Activated naive CD8-positive, alpha-beta T cell treated with anti-CD3 and anti-CD28 coated beads, Interleukin-2, amount 50 U/mL, for 24 hours (primary cell): Measurements from ENCODE around the gene NT5DC1.

Experiments used
- ATAC-seq: fragments of 150-1000 bp; cut with Tn5 transposase; one replicate; pipeline ENCODE4 v1.10.0; 2021
- DNase-seq: peaks from one replicate; pipeline ENCODE4 v3.0.0; 2021
- H3K27ac Mint-ChIP-seq: one replicate; pipeline ENCODE4 v1.8.0; 2021; ENCODE audit warnings: mild to moderate bottlenecking, mixed read lengths
- H3K27me3 Mint-ChIP-seq: one replicate; pipeline ENCODE4 v1.8.0; 2021; ENCODE audit warnings: mixed read lengths
- H3K36me3 Mint-ChIP-seq: one replicate; pipeline ENCODE4 v1.8.0; 2021; ENCODE audit warnings: low read depth, mixed read lengths
- H3K4me1 Mint-ChIP-seq: one replicate; pipeline ENCODE4 v1.8.0; 2021; ENCODE audit warnings: mixed read lengths
- H3K4me3 Mint-ChIP-seq: one replicate; pipeline ENCODE4 v1.8.0; 2021; ENCODE audit warnings: mild to moderate bottlenecking, moderate library complexity, mixed read lengths
- H3K9me3 Mint-ChIP-seq: one replicate; pipeline ENCODE4 v1.8.0; 2021; ENCODE audit warnings: mixed read lengths

NT5DC1 gene

DNA sequence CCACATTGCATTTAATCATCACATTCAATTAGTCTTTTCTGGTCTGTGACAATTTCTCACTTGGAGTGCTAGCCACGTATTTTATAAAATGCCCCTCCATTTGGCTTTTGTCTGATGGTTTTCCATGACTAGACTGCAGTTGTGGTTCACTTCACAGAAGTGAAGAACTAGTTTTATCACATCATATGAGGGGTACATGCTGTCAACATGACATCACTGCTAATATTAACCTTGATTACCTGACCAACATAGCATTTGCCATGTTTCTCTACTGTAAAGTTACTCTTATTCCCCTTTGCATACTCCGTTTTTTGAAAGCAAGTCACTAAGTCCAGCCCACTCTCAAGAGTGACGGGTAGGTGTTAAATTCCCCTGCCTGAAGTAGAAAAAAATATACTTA is 73.3 kb downstream of the NT5DC1 start:
- no peaks in the 10 kb centered on the region for H3K27me3 Mint-ChIP-seq
- H3K4me1 Mint-ChIP-seq = no peaks in the 10 kb centered on the region
- H3K27ac Mint-ChIP-seq = no peak overlapping the region
- peaks cover 16% of the 10 kb centered on the region for H3K9me3 Mint-ChIP-seq
- H3K4me3 Mint-ChIP-seq = no peak overlapping the region
- no peak for ATAC-seq
- peaks cover 34% of the 10 kb centered on the region for H3K36me3 Mint-ChIP-seq
- DNase-seq = no peak

DNA sequence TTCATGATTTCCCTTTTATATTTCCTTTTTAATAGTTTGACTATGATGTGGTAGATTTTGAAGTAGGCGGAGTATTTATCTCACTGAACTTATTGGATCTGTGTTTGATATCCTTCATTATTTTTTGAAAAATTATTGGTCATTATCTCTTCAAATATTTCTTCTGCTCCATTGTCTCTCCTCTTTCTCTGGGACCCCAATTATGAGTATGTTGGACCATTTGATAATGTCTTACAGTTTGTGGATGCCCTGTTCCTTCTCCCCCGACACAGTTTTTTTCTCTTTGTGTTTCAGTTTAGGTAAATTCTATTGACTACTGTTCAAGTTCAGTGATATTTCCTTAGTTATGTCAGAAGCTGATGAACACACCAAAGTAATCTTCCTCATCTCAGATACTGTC is 74.7 kb downstream of the NT5DC1 start:
- Mint-ChIP-seq H3K9me3 (peaks cover 16% of the 10 kb centered on the region), H3K4me1 (no peaks in the 10 kb centered on the region), H3K27me3 (no peaks in the 10 kb centered on the region), H3K27ac (no peak overlapping the region), H3K4me3 (no peak overlapping the region), H3K36me3 (peaks cover 31% of the 10 kb centered on the region)
- no peak for ATAC-seq
- no peak for DNase-seq

DNA sequence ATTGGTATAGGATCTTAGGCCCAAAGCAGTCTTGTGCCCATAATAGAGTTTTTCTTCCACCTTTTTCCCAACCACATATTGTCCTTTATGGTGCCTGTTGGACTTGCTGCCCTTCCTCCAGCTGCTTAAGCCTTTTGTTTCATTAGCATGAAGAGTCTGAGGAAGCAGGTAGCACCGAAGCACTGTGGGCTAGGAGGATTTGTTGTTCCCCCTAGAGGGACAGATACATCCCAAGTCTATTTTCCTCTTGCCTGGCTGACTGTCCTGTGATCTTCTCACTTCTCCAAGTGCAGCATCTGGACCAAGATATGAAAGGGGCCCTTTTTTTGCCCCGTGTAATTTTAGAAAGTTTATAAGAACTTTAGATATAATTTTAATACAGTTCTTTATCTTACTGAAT is 75.9 kb downstream of the NT5DC1 start:
- DNase-seq (no peak), ATAC-seq (no peak)
- Mint-ChIP-seq H3K9me3 (peaks cover 16% of the 10 kb centered on the region), H3K4me3 (no peak overlapping the region), H3K36me3 (peaks cover 29% of the 10 kb centered on the region), H3K27ac (no peak overlapping the region), H3K4me1 (no peaks in the 10 kb centered on the region), H3K27me3 (no peaks in the 10 kb centered on the region)

DNA sequence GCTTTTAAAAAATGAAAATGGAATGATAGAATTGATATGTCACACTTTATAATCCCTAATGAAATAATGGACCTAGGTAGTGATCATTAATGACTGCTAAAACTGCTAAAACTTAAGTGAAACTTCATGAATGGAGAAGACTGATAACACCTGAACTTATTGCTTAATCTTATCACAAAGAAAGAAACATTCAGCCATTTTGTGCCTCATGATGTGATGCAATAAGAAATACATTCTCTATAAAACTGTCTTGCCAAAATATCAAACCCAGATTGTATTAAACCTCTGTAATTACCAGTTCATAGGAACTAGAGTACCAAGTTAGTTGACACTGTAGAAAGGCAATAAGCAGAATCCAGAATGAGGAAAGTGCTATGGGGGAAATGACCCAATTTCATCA is 79.7 kb downstream of the NT5DC1 start:
- ATAC-seq = no peak
- no peak for DNase-seq
- H3K4me1 Mint-ChIP-seq = peaks cover 2% of the 10 kb centered on the region
- peaks cover 23% of the 10 kb centered on the region for H3K36me3 Mint-ChIP-seq
- H3K27ac Mint-ChIP-seq = no peak overlapping the region
- peaks cover 11% of the 10 kb centered on the region for H3K9me3 Mint-ChIP-seq
- H3K27me3 Mint-ChIP-seq = no peaks in the 10 kb centered on the region
- H3K4me3 Mint-ChIP-seq = no peak overlapping the region

DNA sequence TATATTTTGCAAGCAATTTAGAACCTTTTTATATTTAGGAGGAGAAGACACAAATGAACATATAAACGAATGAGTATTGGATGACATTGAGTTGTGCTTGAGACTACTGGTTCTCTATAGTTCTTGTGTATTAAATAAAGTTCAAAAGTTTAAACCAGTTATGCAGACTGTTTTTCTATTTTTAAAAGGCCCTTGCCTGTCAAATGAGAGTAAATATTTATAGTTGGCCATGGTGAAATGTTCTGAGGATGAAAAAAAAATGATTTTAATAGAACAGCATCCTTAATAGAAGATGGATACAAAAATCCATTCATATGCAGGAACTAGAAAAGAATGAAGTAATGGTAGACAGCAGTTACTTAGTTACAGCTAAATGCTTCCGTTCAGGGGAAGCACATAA is 88.8 kb downstream of the NT5DC1 start:
- H3K4me3 Mint-ChIP-seq = no peak overlapping the region
- no peak for DNase-seq
- peaks cover 3% of the 10 kb centered on the region for H3K9me3 Mint-ChIP-seq
- H3K36me3 Mint-ChIP-seq = peaks cover 12% of the 10 kb centered on the region
- H3K4me1 Mint-ChIP-seq = no peaks in the 10 kb centered on the region
- no peak for ATAC-seq
- no peak overlapping the region for H3K27ac Mint-ChIP-seq
- H3K27me3 Mint-ChIP-seq = no peaks in the 10 kb centered on the region

DNA sequence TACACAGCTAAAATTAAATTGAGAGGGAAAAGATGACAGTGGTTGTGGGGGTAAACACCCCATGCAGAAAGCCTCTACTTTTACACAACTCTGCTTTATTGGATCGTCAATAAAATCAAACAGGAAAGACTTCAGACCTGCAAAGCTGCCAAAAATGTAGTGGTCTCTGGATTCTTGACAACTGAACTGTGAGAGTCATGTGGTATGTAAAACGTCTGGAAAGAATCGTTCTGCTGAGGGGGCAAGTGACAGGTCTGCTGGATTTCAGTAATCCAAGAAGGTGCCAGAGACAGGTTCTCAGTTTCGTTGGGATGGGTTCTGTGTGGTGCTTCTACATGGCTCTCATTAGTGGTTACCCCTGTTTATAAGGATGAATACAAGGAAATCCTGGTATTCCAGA is 89.9 kb downstream of the NT5DC1 start:
- Mint-ChIP-seq H3K27me3 (no peaks in the 10 kb centered on the region), H3K4me3 (no peak overlapping the region), H3K27ac (no peak overlapping the region), H3K9me3 (no peaks in the 10 kb centered on the region), H3K4me1 (peaks cover 1% of the 10 kb centered on the region), H3K36me3 (peaks cover 12% of the 10 kb centered on the region)
- DNase-seq = no peak
- ATAC-seq = no peak

DNA sequence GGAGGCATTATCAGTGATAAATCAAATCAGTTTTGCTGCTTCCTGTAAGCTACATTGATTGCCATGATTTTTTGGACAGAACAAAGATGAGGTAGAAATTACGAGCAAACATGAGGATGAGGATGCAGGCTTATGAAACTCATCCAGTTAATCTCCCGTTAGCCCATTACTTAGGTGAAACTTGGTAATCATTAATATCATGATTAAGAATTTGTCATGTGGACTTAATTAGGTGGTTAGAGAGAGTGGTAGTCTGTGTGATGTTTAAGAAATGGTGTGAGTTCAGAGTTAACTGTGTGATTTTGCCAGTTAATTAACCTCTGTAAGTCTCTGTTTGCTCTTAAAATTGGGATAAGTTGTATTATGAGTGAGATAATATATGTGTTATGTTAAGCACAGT is 91.2 kb downstream of the NT5DC1 start:
- Mint-ChIP-seq H3K27me3 (no peaks in the 10 kb centered on the region), H3K36me3 (peaks cover 10% of the 10 kb centered on the region), H3K4me1 (peaks cover 6% of the 10 kb centered on the region), H3K9me3 (no peaks in the 10 kb centered on the region), H3K4me3 (no peak overlapping the region), H3K27ac (no peak overlapping the region)
- ATAC-seq (no peak), DNase-seq (no peak)

DNA sequence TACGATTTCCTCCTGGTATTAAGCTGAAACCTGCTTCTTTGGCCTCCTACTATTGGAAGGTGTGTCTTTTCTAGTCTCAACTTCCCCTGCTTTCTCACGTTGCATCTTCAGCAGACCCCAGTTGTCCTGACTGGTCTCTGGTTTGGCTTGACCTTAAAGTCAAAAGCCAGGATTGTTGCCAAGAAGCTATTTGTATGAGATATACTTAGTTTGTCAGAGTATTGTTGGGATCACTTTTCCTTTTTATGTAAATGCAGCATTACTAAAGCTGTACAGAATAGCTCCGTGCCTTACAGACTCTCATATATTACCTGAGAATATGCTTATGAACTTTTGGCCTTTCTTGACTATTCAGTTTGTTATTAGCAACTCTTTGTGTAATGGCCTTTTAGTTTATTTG is 92.1 kb downstream of the NT5DC1 start:
- no peak overlapping the region for H3K27ac Mint-ChIP-seq
- H3K27me3 Mint-ChIP-seq = no peaks in the 10 kb centered on the region
- no peaks in the 10 kb centered on the region for H3K9me3 Mint-ChIP-seq
- H3K4me3 Mint-ChIP-seq = no peak overlapping the region
- no peak for ATAC-seq
- peaks cover 11% of the 10 kb centered on the region for H3K36me3 Mint-ChIP-seq
- no peak for DNase-seq
- H3K4me1 Mint-ChIP-seq = peaks cover 6% of the 10 kb centered on the region

DNA sequence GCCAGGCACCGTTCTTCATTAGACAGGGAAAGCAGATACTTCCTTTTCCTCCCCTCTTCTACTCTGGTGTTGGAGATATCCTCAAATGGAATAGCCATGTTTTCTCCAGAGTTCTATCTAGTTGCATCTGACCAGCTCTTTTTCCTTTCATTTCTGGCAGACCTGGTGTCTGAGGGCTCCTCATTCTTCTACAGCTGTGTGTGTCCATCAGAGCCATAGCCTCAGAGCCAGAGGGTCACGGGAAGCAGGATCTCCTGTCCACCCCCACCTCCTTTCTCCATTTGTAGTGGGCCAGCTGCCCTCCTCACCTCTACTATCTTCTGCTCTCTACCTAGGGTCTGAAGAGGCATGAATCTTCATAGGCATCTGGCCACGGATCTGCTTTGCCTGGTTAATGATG is 96.2 kb downstream of the NT5DC1 start:
- no peak overlapping the region for H3K27ac Mint-ChIP-seq
- peaks cover 8% of the 10 kb centered on the region for H3K4me1 Mint-ChIP-seq
- peaks cover 10% of the 10 kb centered on the region for H3K36me3 Mint-ChIP-seq
- ATAC-seq (no peak), DNase-seq (no peak)
- H3K4me3 Mint-ChIP-seq = no peak overlapping the region
- no peaks in the 10 kb centered on the region for H3K9me3 Mint-ChIP-seq
- no peaks in the 10 kb centered on the region for H3K27me3 Mint-ChIP-seq

DNA sequence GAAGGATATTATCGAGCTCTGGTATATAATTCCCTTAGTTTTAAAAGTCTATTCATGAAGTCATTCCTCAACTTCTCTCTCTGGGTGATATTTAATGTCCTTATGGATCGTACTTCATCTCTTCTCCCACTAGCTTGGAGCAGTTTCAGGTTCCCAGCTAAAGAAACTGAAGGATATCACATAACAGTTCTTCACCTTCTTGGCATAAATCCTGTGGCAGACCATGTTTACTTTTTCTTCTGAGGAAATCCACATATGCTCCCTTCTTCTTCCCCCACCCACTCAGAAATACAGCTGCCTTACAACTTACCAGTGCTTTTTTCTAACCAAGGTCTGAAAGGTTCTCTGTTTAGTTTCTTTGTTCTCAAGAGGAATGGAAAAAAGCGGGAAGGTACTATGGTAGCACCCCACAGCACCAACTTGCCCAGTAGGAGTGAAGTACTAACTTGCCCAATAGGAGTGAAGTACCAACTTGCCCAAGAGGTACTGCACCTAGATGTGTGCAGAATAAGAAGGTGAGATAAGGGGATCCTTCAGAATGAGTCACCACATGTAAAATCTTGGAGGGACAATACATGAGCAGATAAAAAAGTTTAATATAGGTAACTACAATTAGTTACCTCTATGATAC is 100.1 kb downstream of the NT5DC1 start:
- ATAC-seq (no peak), DNase-seq (no peak)
- Mint-ChIP-seq H3K9me3 (no peaks in the 10 kb centered on the region), H3K4me1 (peaks cover 5% of the 10 kb centered on the region), H3K4me3 (no peak overlapping the region), H3K36me3 (peaks cover 9% of the 10 kb centered on the region), H3K27ac (no peak overlapping the region), H3K27me3 (no peaks in the 10 kb centered on the region)

DNA sequence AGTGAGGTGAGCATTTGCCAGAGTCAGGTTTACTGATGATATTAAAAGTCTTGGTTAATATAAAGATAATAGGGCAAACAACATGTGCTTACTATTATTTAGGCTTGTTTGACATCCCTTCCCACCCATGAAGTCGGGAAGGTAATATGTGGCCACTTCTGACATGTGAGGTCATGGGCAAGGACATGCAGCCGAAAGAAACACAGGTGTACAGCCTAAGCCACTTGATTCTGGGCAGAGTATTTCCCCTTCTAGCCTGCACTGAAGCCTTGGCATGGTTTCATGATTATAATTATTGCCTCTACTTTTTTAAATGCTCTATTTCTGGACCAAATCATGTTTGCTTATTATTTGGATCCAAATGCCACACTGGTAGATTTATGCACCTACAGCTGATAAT is 100.9 kb downstream of the NT5DC1 start:
- Mint-ChIP-seq H3K4me1 (peaks cover 2% of the 10 kb centered on the region), H3K27me3 (no peaks in the 10 kb centered on the region), H3K4me3 (no peak overlapping the region)

DNA sequence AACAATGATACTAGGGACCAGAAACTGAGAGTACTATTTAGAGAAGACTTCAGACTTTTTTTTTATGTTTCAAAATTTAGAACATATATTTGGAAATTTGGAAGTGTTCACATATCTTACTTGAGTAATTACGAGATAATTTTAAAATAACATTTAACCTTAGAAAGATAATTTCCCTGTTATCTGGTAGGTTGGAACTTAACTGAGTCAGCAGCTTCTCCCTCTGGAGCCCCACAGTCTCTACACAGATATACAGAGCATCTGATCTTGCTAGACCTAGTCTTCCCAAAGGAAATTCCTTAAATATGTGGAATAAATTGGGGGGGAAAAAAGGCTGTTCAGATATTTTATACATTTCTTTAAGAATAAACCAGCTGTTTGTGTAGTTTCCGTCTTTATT is 104.6 kb downstream of the NT5DC1 start:
- DNase-seq (no peak), ATAC-seq (no peak)
- Mint-ChIP-seq H3K9me3 (no peaks in the 10 kb centered on the region), H3K36me3 (peaks cover 2% of the 10 kb centered on the region), H3K4me3 (no peak overlapping the region), H3K27ac (no peak overlapping the region), H3K4me1 (no peaks in the 10 kb centered on the region), H3K27me3 (no peaks in the 10 kb centered on the region)

More for the DNA sequence above, 100.9 kb downstream of the NT5DC1 start:
- peaks cover 7% of the 10 kb centered on the region for H3K36me3 Mint-ChIP-seq
- no peak for ATAC-seq
- H3K9me3 Mint-ChIP-seq = no peaks in the 10 kb centered on the region
- H3K27ac Mint-ChIP-seq = no peak overlapping the region
- no peak for DNase-seq

DNA sequence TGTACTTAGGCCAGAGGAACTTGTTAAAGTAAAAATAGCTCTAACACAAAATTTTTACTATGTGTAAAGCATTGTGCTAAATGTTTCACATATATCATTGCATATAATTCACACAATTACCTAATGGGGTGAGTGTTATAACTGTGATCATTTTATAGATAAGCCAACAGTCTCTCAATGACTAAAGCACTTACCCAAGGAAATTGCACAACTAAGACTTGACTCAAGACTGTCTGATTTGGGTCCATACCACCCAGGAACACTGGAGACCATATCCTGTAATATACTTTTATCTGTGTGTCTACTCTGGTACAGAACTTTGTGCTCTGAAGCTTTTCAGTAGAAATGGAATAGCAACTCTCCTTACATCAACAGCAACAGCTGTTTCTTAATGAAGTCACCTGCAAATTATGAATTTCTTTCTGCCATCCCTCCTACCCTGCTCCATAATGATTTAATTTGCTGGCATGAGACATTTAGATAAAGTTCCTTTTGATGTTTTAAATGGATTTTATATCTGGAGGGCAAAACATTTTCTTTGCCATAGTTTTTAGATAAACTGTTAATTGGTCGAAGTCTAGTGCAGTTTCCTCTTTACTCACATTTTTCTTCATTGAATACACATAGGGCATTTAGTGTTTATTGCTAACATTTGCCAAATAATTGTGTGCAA is 105.7 kb downstream of the NT5DC1 start:
- Mint-ChIP-seq H3K9me3 (no peaks in the 10 kb centered on the region), H3K27ac (no peak overlapping the region), H3K36me3 (peaks cover 2% of the 10 kb centered on the region), H3K4me1 (no peaks in the 10 kb centered on the region), H3K27me3 (no peaks in the 10 kb centered on the region), H3K4me3 (no peak overlapping the region)
- ATAC-seq = no peak
- DNase-seq = no peak

DNA sequence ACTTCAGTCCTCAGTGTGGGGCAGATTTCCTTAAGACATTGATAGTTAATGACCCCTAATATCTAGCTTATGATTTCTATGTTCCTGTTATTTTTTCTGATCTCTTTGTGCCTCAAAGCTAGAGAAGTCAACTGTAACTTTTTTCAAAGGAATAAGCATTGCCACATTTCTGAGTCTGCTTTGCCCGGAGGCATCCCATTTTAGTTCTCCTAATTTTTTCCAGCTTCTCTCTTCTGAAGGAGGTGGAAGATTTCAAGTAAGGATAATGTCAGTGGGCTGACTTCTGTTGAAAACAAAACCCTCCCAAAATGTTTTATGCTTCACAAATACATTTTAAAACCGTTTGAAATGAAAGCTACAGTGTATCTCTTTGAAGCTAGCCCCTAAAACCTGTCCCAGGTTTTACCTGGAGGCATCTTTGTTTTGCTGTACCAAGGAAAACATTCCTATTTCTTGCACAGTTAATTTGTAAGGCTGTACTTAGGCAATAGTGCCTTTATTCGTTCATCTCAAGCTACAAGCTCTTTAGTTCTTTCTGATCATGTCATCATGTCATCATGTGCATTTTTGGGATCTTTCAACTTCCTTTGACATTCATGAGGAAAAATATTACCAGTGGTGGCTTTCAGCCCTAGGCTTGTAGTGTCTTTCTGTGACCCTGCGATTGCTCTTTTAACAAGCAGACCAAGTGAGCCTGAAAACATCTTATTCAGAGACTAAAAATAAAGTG is 107.6 kb downstream of the NT5DC1 start:
- no peak overlapping the region for H3K4me3 Mint-ChIP-seq
- no peaks in the 10 kb centered on the region for H3K9me3 Mint-ChIP-seq
- ATAC-seq = no peak
- H3K27me3 Mint-ChIP-seq = no peaks in the 10 kb centered on the region
- H3K4me1 Mint-ChIP-seq = no peaks in the 10 kb centered on the region
- H3K27ac Mint-ChIP-seq = no peak overlapping the region
- DNase-seq = no peak
- H3K36me3 Mint-ChIP-seq = peaks cover 2% of the 10 kb centered on the region

DNA sequence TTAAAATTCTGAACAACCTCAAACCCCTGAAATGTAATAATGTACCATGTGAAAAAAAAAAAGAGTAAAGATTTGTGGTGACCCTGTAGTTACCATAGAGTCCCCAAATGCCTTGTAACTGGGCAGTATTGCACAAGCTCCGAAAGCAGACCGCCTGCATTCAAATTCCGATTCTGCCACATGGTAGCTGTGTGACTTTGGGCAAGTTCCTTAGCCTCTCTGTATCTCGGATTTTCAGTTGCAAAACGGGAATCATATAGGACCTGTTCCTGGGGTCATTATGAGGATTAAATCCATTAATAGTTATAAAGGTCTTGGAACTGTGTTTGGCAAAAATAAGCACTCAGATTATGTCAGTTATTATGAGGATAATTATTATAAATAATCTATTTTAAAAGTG is 109.7 kb downstream of the NT5DC1 start:
- Mint-ChIP-seq H3K36me3 (no peaks in the 10 kb centered on the region), H3K4me3 (no peak overlapping the region)

More for the DNA sequence above, 109.7 kb downstream of the NT5DC1 start:
- DNase-seq (no peak), ATAC-seq (no peak)
- Mint-ChIP-seq H3K27ac (no peak overlapping the region), H3K9me3 (no peaks in the 10 kb centered on the region), H3K4me1 (no peaks in the 10 kb centered on the region), H3K27me3 (no peaks in the 10 kb centered on the region)
